Brain pericyte (primary cell): Measurements from ENCODE around the gene CAMTA1.
"Not testable (repeated sequence)": the region's sequence is repeated elsewhere in the genome, so short reads cannot be mapped to it uniquely, and the experiment has no call there.

Experiments
- DNase-seq: peaks from one replicate; pipeline ENCODE4 v3.0.0-alpha.2; 2012; ENCODE audit warnings: low read depth, low spot score

The CAMTA1 gene

DNA sequence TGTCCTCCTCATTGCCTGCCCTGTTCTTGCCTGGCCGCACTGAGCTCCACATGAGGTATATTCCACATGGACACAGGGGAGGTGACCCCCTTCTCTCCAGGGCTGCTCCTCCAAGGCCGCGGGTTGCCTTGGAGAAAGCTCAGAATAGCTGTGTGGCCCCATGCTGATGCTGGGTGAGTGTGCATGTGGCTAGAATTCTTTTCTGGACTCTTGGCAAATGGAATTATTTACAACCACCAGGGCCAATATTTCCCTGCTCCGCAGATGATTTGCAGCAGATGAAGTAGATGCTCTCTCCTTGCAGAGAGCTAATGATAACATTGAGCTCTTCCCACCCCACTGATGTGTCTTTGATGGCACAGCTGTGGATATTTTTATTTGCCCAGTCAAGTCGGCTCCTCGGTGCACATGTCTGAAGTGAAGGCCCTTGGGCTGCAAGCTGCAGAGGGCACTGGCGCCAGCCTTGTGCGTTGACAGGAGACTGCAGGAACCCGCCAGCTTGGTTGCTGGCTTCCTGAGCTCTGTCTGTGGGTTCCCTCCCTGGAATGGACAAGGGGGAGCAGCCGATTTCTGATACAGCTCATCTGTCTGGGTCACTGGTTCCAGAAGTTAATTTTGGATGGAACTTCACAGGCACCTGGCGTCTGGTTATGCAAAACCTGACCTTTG, 581.2 kb downstream of the CAMTA1 start:
- peak; percentile 80 for DNase-seq

DNA sequence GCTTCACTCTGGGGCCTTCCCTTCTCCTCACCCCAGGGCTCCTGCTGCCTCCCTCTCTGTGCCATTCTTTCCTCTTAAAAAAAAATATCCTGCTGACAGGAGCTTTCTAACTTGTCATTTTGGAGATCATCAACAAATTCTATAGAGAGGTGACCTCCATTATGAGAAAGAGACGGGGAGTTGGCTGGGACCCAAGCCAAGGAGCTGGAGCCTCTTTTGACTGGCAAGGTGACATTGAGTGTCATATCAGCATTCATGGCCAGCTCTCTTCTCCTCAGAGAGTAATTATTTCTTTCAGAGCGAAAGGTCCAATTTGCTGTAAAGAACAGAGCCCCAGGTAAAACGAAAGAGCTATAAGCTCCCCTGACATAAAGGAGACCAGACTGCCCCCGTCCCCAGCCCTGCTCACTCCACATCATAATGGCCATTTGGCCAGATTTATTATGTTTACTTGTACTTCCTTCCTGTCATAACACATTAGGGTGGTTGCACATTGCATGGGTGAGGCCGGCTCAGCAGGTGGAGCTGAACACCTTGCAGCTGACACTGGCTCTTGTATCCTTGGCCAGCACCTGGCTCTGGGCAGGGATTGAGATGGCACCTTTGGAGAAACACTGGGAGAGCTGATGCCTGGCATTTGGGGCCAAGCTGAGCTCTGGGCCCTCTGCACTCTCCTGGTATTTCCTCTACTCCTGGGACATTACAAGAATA, 581.9 kb downstream of the CAMTA1 start:
- DNase-seq: no peak

DNA sequence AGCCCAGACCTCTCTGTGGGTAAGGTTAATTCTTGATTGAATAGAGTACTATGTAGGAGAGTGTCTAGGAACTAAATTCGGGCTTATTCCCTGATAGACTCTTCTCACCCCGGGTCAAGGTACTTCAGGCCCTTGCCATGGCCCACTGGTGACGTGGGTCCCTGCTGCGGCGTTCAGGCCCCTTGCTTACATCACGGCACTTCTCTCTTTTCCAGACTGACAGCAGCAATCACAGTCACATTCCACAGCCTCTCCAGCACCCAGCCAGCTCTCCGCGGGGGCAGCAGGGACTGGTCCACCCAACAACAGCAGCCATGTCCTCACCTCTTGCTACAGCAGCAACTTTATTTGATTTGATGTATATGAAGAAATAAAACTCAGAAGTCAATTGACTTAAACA, 584.6 kb downstream of the CAMTA1 start:
- no peak for DNase-seq

DNA sequence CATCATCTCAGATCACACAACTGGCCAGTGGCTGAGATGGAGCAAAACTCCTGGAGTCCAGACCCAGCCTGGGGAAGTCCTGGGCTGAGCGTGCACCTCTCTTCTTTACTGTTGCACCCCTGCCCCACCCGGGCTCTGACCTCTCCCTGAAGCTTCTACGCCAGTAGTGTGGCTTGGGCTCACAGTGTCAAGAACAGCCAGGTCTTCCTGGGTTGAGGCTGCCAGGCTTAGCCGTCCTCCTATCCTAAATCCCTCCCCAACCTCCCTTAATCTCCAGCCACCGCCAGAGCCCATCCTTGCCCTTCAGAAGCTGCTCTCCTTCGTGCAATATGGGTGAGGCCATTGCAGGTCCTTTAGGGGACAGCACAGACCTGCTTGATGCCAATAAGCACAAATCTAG, 586.7 kb downstream of the CAMTA1 start:
- DNase-seq: no peak

DNA sequence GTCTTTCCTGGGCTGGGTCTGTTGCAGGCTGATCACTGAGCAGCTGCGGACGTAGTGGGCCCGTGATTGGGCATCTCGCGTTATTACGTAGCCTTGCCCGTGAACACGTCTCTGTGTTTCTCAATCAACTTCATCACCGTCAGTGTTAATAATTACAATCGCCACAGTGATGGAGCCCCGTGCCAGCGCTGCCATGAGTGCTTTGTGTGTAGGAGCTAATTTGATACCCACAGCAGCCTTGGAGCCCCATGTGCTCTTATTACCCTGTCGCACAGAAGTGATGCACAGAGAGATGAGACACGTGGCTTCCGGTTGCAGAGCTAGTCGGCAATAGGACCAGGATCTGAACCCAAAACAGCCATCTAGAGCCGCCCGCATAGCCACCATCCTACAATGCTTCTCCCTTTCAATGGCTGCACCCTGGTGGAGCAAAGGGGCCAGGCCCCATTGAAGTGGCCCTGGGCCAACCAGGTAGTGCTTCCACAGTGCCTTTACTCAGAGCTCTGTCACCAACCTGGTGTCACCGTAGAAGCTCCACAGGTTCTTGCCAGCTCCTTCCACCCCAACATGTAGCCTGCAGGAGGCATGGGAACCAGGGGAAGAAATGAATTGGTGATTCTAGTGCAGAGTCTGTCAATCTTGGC, 587.3 kb downstream of the CAMTA1 start:
- no peak for DNase-seq

DNA sequence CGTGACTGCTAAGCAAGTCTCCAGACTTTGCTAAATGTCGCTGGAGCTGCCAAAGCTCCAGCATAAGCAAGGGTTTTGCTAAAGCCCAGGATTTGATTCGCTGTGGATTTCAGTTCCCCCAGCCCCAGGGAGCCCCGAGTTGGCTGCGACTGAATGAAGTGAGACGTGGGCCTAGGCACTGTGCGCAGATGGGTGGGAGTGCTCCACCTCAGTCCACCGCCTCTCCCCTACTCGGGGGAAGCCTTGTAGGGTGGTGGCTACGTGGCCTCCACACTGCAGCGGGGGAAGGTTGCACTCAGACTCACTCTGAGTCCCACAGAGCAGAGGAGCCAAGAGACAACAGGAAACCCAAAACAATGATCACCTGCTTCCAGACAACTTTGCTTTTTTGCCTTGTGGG, 588.0 kb downstream of the CAMTA1 start:
- no peak for DNase-seq

DNA sequence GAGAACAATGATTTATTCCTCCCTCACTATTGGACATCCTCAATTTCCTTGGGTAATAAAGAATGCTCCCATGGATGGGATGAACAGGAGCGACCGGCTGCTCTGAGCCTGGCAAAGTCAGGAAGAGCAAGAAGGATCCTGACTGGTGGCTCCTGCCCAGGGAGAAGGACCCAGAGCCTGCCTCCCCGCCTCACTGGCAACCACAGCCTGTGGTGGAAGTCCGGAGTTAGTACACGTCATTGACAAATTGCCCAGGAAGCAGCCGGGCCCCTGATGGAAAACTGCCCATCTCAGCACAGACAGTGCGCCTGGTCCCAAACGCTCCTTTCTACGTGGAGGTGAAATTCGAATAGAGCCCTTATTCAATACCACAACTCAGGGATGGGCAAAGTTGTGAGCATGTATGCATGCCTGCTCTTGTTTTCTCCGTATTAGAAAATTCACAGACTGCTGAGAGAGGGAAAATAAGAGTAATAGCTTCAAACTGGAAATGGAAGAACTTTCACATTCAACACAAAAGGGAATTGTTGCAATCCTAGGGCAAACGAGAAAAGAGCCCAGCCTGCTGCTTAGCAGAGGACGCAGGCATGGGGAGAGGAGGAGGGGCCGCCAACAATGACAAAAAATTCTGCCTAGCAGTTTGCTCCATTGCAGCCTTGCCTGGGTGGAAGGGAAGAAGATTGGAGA, 588.8 kb downstream of the CAMTA1 start:
- DNase-seq: no peak

DNA sequence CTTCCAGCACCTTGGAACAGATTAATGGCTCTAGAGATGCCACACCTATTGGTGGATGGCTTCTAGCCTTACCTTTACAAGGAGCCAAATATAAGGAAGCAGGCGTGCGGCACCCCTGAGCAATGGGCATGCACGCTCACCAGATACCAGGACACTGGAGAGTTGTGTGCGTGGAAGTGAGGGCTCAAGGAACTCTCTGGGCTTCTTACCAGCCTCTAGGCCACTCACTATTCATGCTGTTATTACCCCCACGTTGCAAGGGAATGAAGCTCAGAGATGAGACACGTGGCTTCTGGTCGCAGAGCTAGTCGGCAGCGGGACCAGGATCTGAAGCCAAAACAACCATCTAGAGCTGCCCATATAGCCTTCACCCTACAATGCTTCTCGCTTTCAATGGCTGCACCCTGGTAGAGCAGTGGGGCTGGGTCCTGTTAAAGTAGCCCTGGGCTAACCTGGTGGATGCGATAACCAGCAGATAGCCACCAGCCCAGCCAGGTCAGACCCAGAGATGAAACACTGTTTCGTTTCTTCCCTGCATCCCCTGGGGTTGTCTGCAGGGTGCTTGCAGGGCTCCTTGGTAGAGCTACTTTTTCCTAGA, 589.4 kb downstream of the CAMTA1 start:
- DNase-seq: no peak

DNA sequence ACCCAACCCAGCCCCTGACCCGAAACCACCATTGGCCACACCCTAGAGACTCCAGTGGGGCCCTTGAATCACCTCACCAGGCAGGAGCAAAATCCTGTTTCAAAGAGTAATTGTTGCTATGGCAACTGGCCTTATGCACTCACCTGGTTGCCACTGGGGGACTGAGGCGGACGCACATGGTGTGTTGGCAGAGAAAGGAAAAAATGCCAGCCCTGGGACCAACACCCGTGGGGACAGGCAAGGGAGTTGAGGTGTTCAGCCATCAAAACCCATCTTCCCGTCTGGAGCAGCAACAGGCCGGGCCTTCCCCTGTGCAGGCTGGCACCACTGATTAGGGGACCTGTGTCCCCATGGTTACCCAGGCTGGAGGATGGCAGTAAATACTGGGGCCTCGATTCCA, 590.1 kb downstream of the CAMTA1 start:
- no peak for DNase-seq

DNA sequence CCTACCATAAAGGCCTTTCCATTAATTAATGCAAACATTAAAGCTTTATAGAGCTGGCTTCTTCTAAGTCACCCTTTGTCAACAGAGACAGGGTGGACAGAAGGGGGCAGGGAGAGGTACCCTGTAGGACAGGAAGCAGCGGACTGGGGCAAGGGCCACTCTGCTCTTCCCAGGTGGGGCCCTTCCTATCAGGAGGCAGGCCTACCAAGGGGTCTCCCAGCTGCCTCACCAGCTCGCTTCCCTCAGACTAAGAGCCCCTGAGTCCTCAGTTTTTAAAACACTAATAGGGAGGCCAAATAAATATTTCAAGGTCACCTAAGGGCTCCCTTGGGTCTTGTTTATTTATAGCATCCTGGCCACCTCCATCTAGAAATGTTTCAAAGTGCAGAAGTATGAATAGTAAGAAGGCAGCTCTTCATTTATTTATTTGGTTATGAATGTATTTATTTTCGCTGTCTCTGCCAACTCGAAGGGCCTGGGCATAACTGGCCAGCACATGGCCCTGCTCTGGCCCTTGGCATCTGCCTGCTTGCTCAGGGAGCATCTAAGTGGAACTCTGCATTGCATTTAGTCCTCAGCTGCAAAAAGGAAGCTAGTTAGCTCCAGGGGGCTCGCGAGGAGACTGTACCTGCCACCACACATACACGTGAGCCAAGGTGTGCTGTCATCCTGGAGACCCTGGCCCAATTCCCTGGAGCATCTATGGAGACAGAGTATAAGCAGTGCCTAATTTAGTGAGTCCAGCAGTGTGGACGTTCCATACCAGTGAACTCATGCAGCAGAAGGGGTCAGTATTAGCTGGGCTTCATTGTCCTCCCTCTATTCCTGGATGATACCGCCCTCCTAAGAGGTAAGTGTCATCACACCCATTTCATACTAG, 590.8 kb downstream of the CAMTA1 start:
- no peak for DNase-seq

DNA sequence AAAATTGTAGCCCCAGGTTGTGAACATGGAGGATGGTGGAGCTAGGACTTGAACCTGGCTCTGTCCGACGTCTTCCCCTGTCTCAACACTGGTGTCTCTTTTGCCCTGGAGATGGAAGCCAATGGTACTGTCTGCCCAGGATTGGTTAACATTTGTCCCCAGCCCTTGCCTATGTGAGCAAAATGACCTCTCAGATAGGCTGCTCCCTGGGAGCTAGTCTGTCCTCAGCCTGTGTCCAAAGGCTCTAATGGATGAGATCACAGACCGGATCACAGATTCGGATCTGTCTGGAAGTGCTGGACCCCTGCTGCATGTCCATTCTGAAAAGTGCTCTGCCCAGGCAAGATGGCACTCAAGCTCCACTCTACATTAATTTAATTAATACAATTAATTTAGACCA, 591.4 kb downstream of the CAMTA1 start:
- DNase-seq: no peak

DNA sequence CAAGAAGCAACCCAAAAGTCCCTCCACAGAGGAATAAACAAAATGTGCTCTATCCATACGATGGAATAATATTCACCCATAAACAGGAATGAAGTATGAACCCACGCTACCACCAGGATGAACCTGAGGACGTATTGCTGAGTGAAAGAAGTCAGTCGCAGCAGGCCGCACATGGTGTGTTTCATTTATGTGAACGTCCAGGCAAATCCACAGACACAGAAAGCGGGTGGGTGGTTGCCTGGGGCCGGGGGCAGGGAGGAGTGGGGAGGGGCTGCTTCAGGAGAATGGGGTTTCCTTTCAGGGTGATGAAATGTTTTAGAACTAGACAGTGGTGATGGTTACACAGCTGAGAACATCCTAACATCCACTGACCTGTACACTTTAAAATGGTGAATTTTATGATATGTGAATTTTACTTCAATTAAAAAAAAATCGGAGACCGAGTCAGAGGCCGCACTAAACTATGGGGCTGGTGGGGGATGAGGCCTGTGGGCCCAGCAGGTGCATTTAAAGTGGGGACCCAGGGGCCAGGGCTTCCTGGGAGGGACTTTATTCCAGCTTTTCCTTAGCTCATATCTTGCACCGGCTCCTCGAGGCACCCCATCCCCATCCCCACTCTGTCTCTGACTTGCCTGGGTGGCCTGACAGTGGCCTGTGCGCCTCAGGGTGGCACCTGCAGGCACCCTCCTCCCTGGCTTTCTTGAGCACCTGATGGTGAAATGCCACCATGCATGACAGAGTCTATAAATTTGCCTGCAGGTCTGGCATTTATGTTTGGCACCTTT, 593.3 kb downstream of the CAMTA1 start:
- no peak for DNase-seq

DNA sequence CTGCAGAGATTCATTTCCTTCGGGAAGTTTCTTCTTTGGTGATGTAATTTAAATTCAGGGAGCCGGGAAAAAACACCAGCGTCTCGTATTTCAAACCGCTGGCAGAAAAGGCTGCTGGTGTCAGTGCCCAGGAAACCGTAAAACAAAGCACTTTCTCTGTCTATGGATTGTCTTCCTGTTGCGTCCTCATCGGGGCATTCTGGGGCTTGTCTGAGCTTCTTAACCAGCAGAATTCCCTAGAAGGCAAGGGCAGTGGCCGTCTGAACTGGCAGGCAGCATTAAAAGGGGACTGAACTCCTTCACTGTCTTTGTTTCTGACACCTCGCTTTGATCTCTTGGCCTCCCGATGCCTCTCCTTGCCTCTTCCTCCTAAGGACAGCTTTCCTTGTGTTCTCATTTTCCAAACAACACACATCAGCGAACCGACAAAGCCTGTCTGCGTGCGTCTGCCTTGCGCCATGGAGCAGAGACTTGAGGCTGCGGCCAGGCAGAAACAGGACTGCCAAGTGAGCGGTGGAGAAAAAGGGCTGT, 594.3 kb downstream of the CAMTA1 start:
- peak; percentile 45 for DNase-seq

DNA sequence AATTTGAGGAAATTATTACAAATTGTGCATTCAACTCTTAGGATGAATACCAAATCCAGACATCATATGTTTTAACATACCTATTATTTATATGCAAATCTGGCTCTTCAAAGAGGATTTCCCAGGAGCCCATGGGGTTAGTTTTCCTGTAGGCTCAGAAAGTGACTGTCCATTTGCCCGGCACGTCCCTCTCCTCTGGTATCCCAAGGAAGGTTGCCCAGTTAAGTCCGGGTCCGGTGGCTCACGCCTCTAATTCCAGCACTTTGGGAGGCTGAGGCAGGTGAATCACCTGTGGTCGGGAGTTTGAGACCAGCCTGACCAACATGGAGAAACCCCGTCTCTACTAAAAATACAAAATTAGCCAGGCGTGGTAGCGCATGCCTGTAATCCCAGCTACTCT, 594.8 kb downstream of the CAMTA1 start:
- not testable (repeated sequence) for DNase-seq

DNA sequence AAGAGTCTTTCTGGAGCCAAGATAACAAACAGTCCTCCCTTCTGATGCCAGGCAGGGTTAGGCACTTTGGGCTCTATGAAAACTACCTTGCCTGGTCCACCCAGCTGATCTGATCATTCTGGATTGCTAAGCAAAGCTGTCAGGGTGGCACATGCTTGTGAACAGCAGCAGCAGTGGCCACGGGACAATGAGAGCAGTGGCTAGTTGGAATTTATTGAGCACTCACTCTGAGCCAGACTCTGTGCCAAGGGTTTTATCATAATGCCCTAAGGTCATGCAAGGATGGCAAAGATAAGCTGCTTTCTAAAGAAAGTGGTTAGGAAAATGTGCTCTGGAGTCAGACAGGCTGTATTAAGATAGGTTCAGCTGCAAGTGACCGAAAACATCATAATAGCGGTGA, 595.5 kb downstream of the CAMTA1 start:
- DNase-seq: no peak

DNA sequence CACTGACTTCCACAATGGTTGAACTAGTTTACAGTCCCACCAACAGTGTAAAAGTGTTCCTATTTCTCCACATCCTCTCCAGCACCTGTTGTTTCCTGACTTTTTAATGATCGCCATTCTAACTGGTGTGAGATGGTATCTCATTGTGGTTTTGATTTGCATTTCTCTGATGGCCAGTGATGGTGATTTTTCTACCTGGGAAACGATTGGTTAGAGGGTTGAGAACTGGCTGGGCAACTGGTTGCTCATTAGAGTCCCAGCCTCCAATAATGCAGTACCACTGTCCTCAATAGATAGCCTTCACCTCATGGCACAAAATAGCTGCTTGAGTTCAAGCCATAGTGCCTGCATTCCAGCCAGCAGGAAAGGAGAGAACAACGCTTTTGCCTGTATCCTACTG, 596.5 kb downstream of the CAMTA1 start:
- not testable (repeated sequence) for DNase-seq

DNA sequence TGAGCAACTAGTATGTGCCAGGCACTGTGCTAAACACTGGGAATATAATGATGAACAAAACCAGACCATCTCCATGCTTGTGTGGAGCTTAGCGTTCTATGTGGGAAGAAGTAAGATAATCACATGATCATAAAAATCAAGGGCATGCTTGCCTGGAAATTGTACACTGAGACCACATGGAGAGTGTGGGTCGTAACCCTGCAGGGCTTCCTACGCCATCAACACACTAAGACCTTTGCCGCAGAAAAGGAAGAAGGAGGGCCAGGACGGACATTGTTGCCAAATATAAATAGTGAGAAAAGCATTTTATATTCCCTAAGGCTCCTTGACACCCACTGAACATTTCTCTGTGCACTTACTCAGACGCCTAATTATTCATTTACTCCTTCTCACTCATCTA, 597.7 kb downstream of the CAMTA1 start:
- DNase-seq: peak; percentile 62

DNA sequence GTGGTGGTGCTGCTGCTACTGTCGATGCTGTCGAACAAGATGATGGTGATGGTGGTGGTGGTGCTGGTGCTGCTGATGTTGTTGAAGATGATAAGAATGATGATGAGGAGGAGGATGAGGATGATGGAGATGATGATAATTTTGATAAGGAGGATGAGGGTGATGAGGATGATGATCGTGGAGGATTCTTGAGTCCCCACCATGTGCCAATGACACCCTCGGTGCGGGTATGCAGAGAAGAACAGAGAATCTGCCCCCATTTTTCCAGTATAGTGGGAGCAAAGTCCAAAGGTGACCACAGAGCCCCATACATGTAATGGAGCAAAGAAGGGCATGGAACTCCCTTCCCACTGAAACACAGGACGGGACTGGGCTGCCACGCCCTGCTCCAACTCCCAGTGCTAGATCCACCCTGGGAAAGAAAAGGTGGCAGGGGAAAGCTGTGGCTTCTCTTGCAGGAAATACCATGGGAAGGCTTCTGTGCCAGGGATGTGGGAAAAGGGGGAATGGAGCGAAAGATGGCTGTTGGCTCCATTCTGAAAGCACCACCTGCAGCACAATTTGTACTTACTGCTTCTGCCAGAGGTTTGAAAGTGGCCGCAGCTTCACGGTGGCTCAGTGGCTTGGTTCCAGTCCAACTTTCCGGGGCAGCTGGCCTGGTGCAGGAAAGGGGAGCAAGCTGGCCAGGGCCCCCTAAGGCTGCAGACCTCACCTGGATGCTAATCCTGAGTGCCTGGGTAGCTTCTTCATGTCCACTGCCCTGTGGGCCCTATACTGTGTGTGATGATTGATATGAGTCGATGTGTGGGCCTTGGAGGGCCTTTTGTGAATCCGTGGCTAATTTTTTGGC, 598.6 kb downstream of the CAMTA1 start:
- no peak for DNase-seq

DNA sequence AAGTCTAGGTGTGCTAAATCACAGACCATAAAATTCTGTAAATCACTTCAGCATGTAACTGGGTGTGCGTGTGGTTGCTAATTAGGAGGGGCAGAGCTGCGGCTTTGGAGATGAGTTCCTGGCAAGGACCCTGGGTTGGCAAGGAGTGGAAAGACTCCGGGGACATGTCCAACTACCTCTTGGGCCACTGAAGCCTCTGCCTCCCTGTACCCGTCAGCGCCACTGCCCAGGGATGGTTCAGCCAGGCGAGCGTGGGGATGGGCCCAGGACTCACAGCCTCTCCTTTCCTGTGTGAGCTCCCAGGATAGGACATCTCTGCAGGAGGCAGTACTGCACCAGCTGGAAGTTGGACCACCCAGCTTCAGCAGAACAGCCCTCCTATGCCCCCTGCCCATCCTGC, 599.4 kb downstream of the CAMTA1 start:
- DNase-seq: no peak
